ENCODE data around the gene HYAL2.

Gene HYAL2

GRCh38 chr3:50275996-50276761 lies 46.4 kb downstream of the HYAL2 start (continued):
- TF ChIP-seq PATZ1 (CRISPR knock-in tag; IDR thresholded peaks at IDR 0.05; ENCODE audit: borderline replicate concordance), result no peak
- TF ChIP-seq PPARA (CRISPR knock-in tag; IDR thresholded peaks at IDR 0.05; ENCODE audit: borderline replicate concordance), result no peak
- TF ChIP-seq CREB5 (CRISPR knock-in tag; IDR thresholded peaks at IDR 0.05; ENCODE audit: low read depth), result no peak
- TF ChIP-seq TOX (CRISPR knock-in tag; IDR thresholded peaks at IDR 0.05; ENCODE audit: borderline replicate concordance), result no peak
- no peak for TF ChIP-seq ZFP3 (CRISPR knock-in tag; IDR thresholded peaks at IDR 0.05)
- TF ChIP-seq ZNF8 (CRISPR knock-in tag; IDR thresholded peaks at IDR 0.05), result no peak
- TF ChIP-seq BACH2 (CRISPR knock-in tag; IDR thresholded peaks at IDR 0.05; ENCODE audit: borderline replicate concordance), result no peak

- TF ChIP-seq ZFP3 (CRISPR knock-in tag; IDR thresholded peaks at IDR 0.05) (no peak), CSDC2 (CRISPR knock-in tag; IDR thresholded peaks at IDR 0.05) (no peak), TCF4 (CRISPR knock-in tag; IDR thresholded peaks at IDR 0.05; ENCODE audit: borderline replicate concordance) (no peak), ARNTL (CRISPR knock-in tag; IDR thresholded peaks at IDR 0.05; ENCODE audit: borderline replicate concordance, low read depth) (no peak), OSR1 (CRISPR knock-in tag; IDR thresholded peaks at IDR 0.05) (no peak), BACH2 (CRISPR knock-in tag; IDR thresholded peaks at IDR 0.05; ENCODE audit: borderline replicate concordance) (no peak), GLIS3 (CRISPR knock-in tag; IDR thresholded peaks at IDR 0.05) (no peak)
- ATAC-seq, result no peak
Measured at GRCh38 chr3:50275141-50275995, 47.2 kb downstream of the HYAL2 start.

GRCh38 chr3:50274371-50275104 lies 48.0 kb downstream of the HYAL2 start:
- ATAC-seq, result peak; percentile 64
- no peak for TF ChIP-seq ZFP3 (CRISPR knock-in tag; IDR thresholded peaks at IDR 0.05)
- TF ChIP-seq CSDC2 (CRISPR knock-in tag; IDR thresholded peaks at IDR 0.05), result no peak
- TF ChIP-seq TCF4 (CRISPR knock-in tag; IDR thresholded peaks at IDR 0.05; ENCODE audit: borderline replicate concordance), result no peak
- no peak for TF ChIP-seq BACH2 (CRISPR knock-in tag; IDR thresholded peaks at IDR 0.05; ENCODE audit: borderline replicate concordance)
- TF ChIP-seq ISL1 (CRISPR knock-in tag; IDR thresholded peaks at IDR 0.05), result no peak
- no peak for TF ChIP-seq ZNF8 (CRISPR knock-in tag; IDR thresholded peaks at IDR 0.05)

- no peak for TF ChIP-seq ZNF70 (CRISPR knock-in tag; IDR thresholded peaks at IDR 0.05)
- ATAC-seq, result no peak
Measured at GRCh38 chr3:50273689-50274065, 48.9 kb downstream of the HYAL2 start.

GRCh38 chr3:50272911-50273688 lies 49.4 kb downstream of the HYAL2 start:
- ATAC-seq, result peak; percentile 74
- TF ChIP-seq SNAI2 (CRISPR knock-in tag; IDR thresholded peaks at IDR 0.05), result no peak
- no peak for TF ChIP-seq ZNF565 (CRISPR knock-in tag; conservative IDR thresholded peaks at IDR 0.05; ENCODE audit: low read depth)
- TF ChIP-seq ISL1 (CRISPR knock-in tag; IDR thresholded peaks at IDR 0.05), result no peak
- no peak for TF ChIP-seq PATZ1 (CRISPR knock-in tag; IDR thresholded peaks at IDR 0.05; ENCODE audit: borderline replicate concordance)
- no peak for TF ChIP-seq TOX (CRISPR knock-in tag; IDR thresholded peaks at IDR 0.05; ENCODE audit: borderline replicate concordance)
- TF ChIP-seq BACH2 (CRISPR knock-in tag; IDR thresholded peaks at IDR 0.05; ENCODE audit: borderline replicate concordance), result no peak
- no peak for TF ChIP-seq TCF4 (CRISPR knock-in tag; IDR thresholded peaks at IDR 0.05; ENCODE audit: borderline replicate concordance)
- no peak for TF ChIP-seq ESRRG (CRISPR knock-in tag; IDR thresholded peaks at IDR 0.05)
- TF ChIP-seq RARB (CRISPR knock-in tag; IDR thresholded peaks at IDR 0.05), result no peak
- no peak for TF ChIP-seq TSHZ2 (CRISPR knock-in tag; IDR thresholded peaks at IDR 0.05)
- TF ChIP-seq ZFP30 (CRISPR knock-in tag; IDR thresholded peaks at IDR 0.05), result no peak
- no peak for TF ChIP-seq CSDC2 (CRISPR knock-in tag; IDR thresholded peaks at IDR 0.05)
- TF ChIP-seq OSR1 (CRISPR knock-in tag; IDR thresholded peaks at IDR 0.05), result no peak

Measured in SK-N-SH treated with all-trans-retinoic acid at 6 μM for 48 hours (cell line).